Head of caudate nucleus (tissue), 42 donors: ENCODE data around the gene CAMKMT.
A peak's percentile ranks its signal among the peaks of the same experiment; 100 is the strongest.

Source experiments
- DNase-seq, 42 donors: peaks; one replicate each; pipeline versions ENCODE4 v3.0.0 to v3.0.0-alpha.2; 2020 to 2021; ENCODE audit warnings: mixed read lengths in 7 of 42
- intact Hi-C: fragments of 100-400 bp; cut with DNase I; formaldehyde crosslinking; loops from one replicate; pipeline ENCODE4 v1.15.0; 2022

CAMKMT gene

GRCh38 chr2:44793322-44793870 is 431.6 kb downstream of the CAMKMT start:
- intact Hi-C loops, result no loop called here
- no peak for DNase-seq

GRCh38 chr2:44796771-44797170 is 435.0 kb downstream of the CAMKMT start:
- DNase-seq, result no peak
- intact Hi-C loops, result no loop called here

DNA sequence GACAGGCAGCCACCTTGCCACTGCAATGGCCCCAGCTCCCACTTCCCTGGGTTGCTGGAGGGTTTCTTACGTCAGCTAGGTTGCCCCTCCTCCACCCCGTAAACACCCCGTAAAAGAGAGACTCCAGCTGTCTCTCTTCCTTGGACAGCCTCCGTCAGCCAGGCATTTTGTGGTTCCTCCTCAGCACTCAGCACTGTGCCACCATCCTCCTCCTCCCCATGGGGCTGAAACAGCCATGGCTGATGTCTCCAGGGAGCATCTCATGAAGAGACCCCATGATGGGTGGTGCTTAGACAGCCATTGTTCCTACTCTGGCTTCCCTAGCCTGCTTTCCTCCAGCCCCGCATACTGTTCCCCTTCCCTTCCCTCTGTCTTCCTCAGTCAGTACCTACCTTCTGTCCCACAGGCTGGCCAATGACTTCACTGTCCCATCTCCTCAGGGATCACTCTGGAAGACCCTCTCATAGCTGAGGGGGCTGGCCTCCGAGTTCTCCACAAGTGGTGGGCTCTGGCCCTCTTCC is 436.5 kb downstream of the CAMKMT start:
- DNase-seq, result no peak
- intact Hi-C loops, result no loop called here

DNA sequence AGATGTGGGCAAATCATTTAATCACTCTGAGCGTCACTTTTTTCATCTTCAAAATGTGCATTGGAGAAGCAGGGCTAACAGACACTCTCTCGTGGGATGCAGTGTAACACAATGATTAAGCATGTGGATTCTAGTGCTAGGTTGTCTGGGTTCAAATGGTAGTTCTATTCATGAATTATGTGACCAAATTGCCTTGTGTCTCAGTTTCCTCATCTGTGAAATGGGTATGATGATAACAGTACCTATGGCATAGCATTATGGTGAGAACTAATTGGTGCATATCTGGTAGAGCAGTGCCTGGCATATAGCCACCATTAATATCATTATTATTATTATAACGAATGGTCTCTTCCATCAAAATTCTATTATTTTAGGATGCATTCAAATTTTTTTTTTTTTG is 437.4 kb downstream of the CAMKMT start:
- DNase-seq, result no peak
- intact Hi-C loops, result no loop called here

GRCh38 chr2:44799754-44800153 is 438.0 kb downstream of the CAMKMT start:
- intact Hi-C loops, result no loop called here

DNA sequence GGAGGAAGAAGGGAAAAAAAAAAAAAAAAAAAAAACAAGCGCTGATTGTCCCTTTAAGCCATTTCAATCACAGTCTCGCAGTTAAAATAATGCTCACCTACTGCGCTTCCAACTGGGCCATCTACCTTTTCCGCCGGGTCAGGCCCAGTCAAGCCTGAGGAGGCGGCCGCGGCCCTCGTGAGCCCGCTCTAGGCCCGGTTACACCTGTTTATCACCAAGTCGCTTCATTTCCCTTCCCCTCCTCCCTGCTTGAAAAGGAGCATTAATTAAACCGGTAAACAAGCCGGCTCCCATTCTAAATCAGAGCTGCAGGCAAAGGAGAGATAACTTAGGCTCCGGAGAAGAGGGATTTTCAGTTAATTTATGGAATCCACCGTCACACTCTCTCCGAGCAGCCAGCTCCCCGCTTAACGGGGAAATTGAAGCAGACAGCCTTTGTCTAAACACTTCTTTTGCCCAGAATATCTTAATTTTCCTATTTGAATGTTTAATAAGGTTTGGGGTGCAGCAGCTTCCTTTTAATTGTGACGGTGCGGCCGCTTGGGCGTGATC is 439.6 kb downstream of the CAMKMT start:
- no peak for DNase-seq
- intact Hi-C loops, result no loop called here

More at GRCh38 chr2:44799754-44800153, 438.0 kb downstream of the CAMKMT start:
- no peak for DNase-seq

- DNase-seq, result peak in 1 of 42 donors; percentile 19
- intact Hi-C loops, result no loop called here
Measured at GRCh38 chr2:44801841-44802776, 440.4 kb downstream of the CAMKMT start.

DNA sequence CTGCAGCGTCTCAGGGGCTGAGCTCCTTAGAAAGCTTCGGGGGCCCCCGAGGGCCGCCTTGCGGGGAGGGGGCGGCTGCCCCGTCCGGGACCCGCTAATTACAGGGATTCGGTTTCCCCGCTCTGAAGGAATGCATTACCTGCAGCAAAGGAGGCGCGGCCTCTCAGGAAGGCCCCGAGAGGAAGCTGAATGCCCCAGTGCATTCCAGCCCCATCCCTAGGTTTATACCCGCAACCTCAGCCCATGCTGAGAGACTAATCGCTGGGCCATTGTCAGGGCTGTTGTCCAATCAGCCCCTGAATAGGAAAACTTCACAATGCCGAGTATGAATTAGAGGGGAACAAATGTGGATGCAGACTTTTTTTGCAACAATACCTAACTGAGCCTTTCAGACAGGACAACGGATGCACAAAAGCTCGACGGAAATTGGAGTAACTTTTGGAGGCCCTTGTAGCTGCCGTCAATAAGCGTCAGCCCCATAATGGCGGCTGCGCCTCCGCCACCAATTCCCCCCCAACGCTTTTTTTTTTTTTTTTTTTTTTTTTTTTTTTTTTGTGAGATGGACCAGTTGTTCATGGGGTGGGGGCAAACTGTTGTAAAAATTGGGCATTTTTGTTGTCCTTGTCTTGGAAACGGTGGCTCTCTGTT is 441.2 kb downstream of the CAMKMT start:
- DNase-seq, result peak in 2 of 42 donors; percentile 9 to 15
- intact Hi-C loops, result no loop called here

- no peak for DNase-seq
- intact Hi-C loops, result no loop called here
Measured at GRCh38 chr2:44804406-44805265, 442.9 kb downstream of the CAMKMT start.

DNA sequence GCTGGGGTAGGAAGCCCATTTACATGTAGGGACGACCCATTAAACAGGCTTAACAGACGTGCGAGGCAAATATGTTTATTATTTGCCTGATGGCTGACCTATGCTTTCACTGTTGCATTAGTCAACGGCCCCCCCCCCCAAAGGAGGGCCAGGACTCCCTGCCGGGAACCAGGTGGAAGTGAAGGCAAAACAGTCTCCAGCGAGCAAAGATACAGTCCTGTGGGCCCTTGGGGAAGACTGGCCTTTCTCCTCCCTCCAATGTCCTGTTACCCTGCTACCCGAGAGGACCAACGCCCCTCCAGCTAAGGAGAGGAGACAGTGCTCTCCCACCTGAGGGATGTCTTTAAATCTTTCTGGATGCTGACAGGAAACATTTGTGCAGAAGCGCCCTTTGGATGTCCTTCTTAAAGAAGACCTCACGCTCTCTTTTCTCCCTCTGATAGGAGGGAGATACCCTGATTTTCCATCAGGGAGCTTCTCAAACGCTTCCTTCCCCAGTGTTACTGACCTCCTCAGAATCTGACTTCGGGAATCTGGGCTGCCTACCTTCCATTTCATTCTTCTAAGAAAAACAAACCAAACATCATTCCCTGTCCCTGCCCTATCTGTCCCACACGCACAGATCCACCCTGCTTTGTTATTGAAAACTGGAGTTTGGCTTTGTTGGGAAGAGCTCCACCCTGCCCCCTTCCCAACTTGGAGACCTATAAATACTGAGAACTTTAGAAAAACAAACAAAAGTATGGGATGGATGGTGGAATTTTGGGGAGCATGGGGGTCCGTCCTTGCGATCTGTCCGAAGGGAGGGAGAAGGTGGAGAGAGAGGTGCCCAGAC is 443.9 kb downstream of the CAMKMT start:
- intact Hi-C loops, result no loop called here
- no peak for DNase-seq

DNA sequence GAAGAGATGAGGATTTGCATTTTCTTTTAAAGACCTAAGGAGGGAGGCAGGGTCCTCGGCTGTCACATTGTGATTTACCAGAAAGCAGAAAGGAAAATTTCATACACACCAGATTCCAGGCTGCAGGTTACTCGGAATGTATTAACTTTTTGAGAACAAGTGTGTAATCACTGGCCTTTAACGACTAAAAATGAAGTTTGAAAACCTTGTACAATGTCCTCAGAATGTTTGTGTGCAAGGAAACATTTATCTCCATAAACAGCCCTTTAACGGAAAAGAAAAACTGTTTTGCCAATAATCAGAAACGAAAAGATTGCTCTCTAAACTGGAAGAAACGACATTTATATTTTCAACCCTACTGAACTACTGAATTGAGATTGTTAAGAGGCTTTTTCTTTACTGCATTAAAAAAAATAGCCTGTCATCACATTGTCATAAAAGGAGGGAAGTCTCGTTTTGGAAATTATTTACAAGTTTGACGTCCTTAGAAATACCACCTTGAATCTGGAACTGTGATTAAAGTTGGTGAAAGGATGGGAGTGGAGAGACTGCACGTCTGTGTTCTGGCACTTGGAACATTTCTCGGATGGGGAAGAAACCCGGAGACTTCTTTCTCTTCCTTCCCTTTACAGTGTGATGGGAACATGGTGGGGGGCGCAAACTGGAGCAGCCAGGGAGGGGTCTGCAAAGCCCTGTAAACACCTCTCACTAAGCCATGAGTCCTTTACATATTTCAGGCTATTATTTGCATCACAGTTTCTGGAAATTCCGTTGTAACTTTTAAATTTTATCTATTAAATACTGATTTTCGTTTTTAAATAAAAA is 445.7 kb downstream of the CAMKMT start:
- DNase-seq, result no peak
- intact Hi-C loops, result no loop called here

DNA sequence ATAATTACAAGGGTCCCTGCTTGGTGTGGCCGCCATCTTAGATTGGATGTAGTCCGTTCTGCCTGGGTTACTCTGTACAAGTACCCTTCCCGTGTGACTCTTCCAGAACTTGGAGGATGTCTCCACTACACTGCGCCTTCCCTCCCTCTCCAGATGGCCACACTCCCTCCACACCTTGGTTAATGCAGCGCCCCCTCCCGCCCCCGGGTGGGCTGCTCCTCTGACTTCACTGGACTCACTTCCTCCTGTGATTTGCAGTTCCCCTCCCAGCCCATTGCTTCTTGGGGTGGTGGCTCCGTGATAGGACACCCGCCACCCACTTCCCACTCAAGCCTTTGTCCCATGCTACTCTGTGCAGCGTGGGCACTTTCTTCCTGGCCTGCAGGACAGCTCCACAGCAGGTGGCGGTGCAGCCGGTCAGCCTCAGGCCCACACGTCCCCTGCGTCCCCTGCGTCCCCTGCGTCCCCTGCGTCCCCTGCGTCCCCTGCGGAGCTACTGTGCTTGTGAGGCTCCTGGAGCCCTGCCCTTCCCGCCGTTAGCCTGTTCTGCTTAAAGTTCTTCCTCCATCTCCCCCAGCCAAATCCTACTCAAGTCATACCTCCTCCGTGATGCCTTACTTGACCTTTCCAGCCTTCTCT is 449.3 kb downstream of the CAMKMT start:
- no peak for DNase-seq
- intact Hi-C loops, result no loop called here

- DNase-seq, result no peak
- intact Hi-C loops, result no loop called here
Measured at GRCh38 chr2:44813165-44813564, 451.4 kb downstream of the CAMKMT start.

DNA sequence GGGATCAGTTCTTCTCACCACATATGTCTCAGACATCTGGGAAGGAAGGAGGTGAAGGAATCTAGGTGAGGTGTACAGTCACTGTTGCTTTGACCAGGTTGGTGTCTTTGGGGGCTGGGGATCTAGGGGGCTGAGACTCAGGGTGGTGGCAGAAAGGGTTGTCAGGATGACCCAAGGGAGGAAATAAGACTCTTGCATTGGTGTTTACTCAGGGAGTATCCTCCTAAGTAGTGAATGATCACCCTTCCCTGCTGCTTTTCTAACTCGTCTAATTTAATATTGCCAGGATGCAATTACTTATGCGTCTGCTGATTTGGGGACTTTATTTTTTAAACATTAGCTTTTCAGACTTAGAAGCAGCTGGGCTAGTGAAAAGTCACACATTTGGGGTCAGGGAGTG is 451.9 kb downstream of the CAMKMT start:
- intact Hi-C loops, result no loop called here
- DNase-seq, result no peak

DNA sequence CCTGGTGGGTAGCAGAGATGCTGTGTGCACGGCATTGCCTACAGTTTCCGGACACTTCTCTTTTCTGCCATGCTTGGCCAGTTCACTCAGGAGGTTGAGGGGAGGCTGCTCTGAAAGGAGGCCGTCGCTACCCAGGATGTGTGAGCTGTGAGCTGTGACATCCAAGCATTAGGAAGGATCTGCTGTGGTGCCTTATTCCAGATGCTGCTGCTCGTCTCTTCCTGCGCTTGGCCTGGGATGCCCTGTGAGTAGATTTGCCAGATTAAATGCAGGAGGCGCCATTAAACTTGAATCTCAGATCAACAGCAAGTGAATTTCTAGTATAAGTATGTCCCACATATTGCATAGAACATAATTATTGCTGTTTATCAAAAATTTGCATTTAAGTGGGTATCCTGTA is 455.5 kb downstream of the CAMKMT start:
- no peak for DNase-seq

DNA sequence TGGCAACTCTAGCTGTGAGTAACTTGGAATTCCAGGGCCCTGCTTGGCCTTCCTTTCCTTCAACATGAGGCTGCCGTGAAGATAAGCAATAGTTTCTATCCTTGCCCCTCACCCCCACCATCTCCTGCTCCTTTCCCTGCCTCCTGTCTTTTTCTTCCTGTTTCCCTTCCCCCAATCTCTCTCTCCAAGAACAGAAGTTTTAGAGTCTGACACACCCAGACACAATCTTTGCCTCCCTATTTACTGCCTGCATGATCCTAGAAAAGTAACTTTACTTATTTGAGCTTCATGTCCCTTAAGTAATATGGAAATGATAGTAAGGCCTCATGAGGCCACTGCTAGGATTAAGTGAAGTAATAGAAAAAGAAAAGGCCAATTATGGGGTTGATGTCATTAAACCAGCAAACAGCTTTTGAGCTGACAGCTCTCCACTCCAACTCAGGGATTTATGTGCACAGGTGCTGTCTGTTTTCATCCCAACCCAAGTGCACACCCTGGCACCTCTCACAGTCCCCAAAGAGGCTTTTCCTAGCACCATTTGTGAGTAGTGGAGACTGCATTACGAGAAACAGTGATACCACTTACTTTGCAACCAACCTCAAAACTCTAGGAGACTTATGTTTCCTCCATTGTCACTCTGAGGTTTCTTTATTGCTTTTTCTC is 456.1 kb downstream of the CAMKMT start:
- DNase-seq, result no peak
- intact Hi-C loops, result no loop called here

More for the DNA sequence above, 455.5 kb downstream of the CAMKMT start:
- intact Hi-C loops, result no loop called here
